ENCODE results near the gene C1QTNF1.
"Not testable (repeated sequence)": the region's sequence is repeated elsewhere in the genome, so short reads cannot be mapped to it uniquely, and the experiment has no call there.

C1QTNF1 gene

DNA sequence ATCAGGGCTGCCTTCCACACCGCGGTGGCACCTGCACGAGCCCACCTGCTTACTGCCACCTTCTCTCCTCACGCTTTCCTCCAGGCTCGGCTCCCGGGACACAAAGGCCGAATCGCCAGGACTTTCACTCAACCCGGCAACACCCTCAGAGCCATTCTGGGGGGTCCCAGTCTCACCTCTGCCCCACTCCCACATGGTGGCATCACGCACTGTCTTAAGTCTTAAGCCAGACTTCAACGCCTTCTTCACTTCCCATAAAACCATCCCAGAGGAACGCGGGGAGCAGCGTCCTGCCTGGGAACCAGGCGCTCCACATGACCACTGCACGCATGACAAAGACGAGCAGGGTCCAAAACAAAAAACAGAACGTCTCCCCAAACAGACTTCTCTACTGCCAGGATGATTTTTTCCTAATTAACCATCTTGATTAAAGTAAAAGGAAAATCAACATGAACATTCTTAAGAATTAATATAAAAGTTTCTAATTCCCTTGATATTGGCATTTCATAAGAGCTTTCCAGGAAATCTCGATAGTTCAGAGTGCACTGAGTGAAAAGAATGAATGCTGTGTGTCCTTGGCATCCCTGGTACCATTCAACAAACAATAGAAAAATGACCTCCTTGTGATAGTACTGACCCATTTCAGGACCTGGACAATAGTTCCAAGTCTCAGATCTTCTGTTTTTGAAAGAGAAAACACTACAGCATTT lies 17.0 kb upstream of the C1QTNF1 start:
- no peak for DNase-seq

GRCh38 chr17:79007504-79008381 lies 16.2 kb upstream of the C1QTNF1 start:
- DNase-seq: no peak

GRCh38 chr17:79008666-79009387 lies 15.1 kb upstream of the C1QTNF1 start:
- DNase-seq: no peak

GRCh38 chr17:79009397-79010303 lies 14.3 kb upstream of the C1QTNF1 start, which contains the start of gene CANT1:
CANT1 (minus strand) TSS chr17:79009764; CDS start chr17:78997622, 12,142 bp downstream.
- DNase-seq: peak; percentile 69 to 74

- DNase-seq: no peak
Measured at GRCh38 chr17:79010304-79010646, 13.7 kb upstream of the C1QTNF1 start.

- DNase-seq: peak in 1 of 2 experiments; percentile 48
Measured at GRCh38 chr17:79011451-79012147, 12.4 kb upstream of the C1QTNF1 start.

DNA sequence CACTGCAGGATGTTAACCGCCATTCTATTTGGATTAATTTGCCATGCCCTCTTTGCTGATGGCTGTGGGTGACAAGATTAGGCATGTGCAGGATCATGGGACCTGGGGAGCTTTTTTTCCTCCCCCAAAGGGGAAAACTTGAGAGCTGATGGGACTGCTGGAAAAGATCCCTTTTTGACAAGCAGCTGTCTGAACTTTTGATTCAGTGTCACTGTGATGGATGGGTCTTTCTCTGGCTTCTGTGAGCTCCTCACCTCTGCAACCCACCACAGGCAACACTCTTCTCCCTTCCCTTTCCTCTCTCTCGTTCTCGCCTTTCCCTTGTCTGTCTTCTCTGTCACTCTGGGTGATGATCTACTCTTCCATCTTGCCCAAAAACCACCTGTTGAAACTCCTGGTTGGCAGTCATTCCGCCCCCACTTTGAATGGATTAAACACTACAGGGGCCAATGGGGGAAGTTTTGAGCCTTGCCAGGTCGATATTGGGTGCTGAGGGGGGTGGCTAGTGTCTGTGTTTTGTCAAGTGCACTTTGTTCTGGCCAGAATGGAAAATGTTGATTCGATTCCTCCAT lies 11.3 kb upstream of the C1QTNF1 start:
- no peak for DNase-seq

GRCh38 chr17:79014158-79014758 lies 9.7 kb upstream of the C1QTNF1 start:
- no peak for DNase-seq

GRCh38 chr17:79017546-79018369 lies 6.2 kb upstream of the C1QTNF1 start:
- no peak for DNase-seq

GRCh38 chr17:79018370-79018695 lies 5.6 kb upstream of the C1QTNF1 start:
- DNase-seq: no peak

GRCh38 chr17:79019261-79019631 lies 4.7 kb upstream of the C1QTNF1 start:
- no peak for DNase-seq

- peak in 1 of 2 experiments; percentile 50 for DNase-seq
Measured at GRCh38 chr17:79019632-79020584, 4.1 kb upstream of the C1QTNF1 start.

- no peak for DNase-seq
Measured at GRCh38 chr17:79020631-79021301, 3.2 kb upstream of the C1QTNF1 start.

DNA sequence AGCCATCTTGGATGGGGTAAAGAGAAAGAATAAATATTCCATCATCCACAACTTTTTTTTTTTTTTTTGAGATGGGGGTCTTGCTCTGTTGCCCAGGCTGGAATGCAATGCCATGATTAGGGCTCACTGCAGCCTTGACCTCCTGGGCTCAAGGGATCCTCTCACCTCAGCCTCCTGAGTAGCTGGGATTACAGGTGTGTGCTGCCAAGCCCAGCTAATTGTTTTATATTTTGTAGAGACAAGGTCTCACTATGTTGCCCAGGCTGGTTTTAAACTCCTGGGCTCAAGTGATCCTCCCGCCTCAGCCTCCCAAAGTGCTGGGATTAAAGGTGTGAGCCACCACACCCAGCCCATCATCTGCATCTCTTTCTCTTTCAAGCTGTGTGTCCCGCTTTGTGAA lies 2.0 kb upstream of the C1QTNF1 start:
- DNase-seq: not testable (repeated sequence)

DNA sequence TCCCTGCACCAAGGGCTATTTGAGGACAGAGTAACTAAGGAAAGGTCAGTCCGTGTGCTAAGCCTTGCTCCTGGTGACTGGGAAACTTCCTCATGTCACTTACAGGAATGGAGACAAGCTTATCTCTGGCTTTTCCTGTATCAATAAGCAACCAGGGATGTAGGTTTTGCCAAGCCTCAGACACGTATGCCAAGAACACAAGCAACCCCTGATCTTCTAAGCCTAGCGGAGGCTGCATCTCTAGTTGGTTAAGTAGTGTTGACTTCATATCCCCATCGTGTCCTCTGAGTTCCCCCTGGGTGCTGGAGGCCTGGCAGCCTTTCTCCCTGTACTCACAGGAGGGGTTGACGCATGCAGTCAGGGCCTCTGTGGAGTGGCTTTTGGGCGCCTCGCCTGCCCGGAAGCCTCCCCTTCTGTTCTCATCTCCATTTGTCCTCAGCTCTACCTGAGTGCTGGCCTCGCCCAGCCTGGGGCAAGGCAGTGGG lies 1.4 kb upstream of the C1QTNF1 start:
- no peak for DNase-seq

DNA sequence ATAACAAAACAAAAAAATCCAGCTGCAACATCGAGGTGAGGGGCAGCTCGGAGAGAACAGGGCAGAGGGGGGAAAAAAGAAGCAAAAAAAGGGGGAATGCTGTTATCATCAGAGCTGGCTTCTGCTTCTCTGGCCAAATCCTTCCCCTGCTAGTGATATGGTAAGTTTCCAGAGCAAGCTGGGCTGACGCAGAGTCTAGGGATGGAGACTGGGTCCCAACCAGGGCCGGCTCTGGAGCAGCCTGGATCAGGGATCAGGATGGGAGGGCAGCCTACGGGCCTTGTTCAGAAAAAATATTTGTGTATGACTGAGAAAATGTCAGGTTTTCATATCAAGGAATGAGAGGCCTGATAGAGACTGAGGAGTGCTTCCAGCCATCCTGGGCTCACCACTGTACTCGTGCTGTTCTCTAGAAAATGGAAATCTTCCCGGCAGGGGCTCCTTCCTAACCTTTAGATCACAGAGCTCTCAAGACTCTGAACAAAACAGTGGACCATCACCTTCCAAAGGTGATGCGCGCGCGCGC lies 726 bp upstream of the C1QTNF1 start:
- no peak for DNase-seq

DNA sequence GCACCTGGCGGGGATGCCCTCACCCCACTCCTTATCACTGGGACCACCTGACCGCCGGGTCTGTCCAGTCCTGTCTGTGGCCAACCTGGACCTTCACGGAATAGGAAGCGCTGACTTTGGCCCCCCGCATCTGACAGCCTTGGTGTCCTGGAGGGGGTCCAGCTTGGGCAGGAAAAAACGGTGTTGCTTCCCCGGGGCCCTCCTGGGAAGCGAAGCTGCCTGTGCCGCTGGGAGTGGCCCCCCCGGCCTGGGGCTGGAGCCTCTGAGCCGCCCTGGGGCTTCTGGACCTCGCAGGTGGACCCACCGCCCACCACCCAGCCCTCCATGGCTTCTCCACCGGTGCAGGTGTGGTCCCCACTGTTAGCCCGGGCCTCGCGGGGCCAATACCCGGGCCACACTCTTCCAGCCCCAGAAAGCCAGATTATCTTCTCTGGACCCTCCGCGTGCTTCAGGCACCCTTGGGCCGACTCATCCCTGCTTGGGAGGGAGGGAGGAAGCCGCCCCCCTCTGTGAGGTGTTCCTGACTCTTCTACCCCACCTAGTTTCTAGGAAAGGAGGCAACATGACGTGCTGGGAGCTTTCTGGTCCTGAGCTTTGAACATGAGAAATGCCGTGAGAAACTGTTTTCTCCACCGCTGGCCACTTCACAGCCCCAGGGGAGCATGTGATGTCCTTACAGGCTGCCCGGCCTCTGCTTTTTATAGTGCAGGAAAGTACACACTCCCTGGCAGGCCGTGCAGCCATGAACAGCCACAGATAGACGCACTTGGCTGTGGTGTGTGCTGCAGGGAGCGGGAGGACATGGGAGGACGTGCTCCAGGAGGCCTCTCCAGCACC lies 1.1 kb downstream of the C1QTNF1 start:
- no peak for DNase-seq

Measured in SW 1271 (cell line).